GM18519 (cell line): Measurements from ENCODE around the gene PTPRR.

Source experiments
- ATAC-seq: cut with Tn5 transposase; IDR thresholded peaks from one replicate; pipeline ENCODE4 v1.9.1; 2021; ENCODE audit warnings: mild to moderate bottlenecking, moderate library complexity; ENCODE audit not compliant: unreplicated experiment, low FRiP score

PTPRR gene

DNA sequence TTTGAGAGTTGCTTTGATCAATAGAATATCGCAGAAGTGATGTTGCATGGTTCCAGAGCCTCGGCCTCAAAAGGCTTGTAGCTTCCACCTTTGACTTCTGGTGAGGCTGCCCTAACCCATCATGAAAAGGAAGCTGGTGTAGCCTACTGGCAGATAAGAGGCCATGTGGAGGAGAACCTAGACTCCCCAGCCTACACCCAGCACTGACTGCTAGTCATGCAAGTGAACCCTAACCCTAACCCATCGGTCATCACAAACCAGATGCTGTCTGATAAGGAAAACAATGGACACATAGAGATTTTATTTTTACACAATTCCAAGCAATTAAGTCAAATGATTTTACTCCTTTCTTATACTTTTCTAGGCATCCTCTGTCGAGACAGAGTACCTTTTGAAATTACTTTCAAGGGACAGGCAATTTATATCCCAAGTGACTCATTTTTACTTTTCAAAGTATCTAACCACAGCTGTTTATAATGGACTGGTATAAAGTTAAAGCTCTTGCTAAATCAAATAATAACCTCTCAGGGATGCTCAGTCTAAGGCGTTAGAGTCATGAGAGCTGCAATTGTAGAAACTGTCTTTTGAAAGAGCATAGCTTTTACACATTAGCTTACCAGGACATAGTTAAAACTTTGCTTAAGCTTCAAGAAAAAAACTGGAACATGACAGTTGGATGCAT, 300.9 kb downstream of the PTPRR start:
- no peak for ATAC-seq

- ATAC-seq, result no peak
Measured at GRCh38 chr12:70618371-70618770, 302.2 kb downstream of the PTPRR start.

- no peak for ATAC-seq
Measured at GRCh38 chr12:70617450-70617849, 303.1 kb downstream of the PTPRR start.

DNA sequence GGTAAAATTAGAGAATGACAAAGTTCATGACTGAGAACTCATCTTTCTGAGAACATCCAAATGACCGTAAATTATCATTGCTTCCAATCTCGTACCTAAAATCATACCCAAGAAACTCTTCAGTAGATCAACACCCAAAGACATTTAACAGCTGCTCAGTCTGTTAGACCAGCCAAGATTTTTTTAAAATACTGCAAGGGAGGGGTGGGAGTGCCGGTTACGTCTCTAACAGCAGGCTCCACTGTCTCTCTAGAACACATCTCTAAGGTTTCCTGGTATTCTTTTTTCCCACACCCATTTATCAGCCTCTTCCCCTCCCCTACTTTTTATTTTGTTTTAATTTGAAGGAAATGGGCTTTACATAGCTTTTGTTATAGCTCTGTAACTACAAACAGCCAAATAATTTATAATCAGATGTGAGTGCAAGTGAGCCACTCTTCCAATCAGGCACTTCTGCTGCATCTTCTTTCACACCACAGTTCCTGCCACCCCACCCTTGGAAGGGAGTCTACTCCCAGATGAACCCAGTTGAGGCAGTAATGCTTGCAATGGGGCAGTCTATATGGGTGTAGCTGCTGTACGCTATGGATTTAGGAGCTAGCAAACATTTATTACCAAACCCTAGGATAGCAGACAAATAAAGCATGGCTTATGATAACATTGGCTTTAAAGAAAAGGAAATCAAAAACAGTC, 305.2 kb downstream of the PTPRR start:
- no peak for ATAC-seq

- ATAC-seq, result no peak
Measured at GRCh38 chr12:70609739-70610491, 310.6 kb downstream of the PTPRR start.

DNA sequence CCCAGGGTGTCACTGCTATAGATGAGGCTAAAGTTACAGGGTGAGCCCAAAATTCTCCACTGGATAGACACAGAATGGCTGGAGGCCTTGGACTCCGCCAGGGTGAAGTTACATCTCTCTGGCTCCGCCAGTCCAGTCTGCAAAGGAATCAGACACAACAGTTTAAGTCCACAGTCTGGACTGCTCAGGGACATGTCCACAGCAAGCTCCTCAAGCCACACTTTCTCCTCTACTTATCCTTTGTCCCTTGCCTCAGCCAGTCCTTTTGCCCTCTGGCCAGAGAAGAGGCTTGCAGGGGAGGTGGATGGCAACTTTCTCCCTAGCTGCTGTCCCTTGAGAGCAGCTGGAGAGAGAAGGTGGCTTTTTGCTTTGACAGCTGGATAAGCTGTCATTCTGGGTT, 311.3 kb downstream of the PTPRR start:
- ATAC-seq, result no peak

DNA sequence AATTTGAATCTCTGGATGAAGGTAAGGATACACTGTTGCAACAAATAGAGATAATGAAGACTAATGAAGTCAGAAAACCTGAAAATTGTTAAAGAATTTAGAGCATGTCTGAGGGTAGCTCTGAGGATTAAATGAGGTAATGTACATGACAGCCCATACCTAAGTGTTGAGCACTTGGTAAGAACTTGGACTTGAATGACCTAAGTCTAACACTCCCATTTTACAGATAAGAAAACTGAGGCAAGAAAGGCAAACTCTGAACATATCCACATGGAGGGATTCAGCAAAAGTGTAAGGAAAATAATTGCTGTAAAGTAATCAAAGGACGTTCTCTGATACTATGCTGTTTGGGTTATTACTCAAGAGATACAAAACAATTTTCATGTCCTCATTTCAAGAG, 312.4 kb downstream of the PTPRR start:
- ATAC-seq, result no peak

- ATAC-seq, result no peak
Measured at GRCh38 chr12:70607107-70607506, 313.4 kb downstream of the PTPRR start.

DNA sequence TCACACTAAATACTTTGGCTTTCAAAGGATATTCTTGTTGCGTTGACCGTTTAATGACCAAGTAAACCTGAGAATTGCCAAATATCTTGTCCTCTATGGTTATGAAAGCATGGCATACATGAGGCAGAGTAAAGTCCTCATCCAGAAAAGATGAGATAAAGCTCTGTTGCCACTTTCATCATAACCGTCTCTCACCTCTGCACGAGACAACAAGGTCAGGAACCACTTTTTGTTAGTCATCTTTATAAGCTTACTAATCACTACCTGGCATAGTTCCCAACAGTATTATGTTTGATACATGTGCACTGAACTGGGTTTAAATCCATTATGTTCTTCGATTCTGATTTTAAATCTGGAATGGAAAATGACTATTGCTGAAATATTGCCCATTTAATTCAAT, 314.6 kb downstream of the PTPRR start:
- no peak for ATAC-seq

DNA sequence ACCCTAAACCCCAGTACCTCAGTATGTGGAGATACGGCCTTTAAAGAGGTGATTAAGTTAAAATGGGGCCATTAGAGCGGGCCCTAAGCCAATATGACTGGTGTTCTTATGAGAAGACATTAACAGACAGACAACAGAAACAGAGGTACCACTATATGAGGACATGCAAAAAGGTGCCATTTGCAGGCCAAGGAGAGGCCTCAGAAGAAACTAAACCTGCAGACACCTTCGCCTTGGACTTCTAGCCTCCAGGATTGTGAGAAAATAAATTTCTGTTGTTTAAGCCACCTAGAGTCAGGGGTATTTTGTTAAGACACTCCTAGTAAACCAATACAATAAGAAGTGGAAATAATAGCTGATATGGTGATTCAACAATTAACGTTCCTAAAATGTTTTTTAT, 315.9 kb downstream of the PTPRR start:
- ATAC-seq, result no peak

GRCh38 chr12:70603044-70603443, 317.5 kb downstream of the PTPRR start:
- no peak for ATAC-seq

DNA sequence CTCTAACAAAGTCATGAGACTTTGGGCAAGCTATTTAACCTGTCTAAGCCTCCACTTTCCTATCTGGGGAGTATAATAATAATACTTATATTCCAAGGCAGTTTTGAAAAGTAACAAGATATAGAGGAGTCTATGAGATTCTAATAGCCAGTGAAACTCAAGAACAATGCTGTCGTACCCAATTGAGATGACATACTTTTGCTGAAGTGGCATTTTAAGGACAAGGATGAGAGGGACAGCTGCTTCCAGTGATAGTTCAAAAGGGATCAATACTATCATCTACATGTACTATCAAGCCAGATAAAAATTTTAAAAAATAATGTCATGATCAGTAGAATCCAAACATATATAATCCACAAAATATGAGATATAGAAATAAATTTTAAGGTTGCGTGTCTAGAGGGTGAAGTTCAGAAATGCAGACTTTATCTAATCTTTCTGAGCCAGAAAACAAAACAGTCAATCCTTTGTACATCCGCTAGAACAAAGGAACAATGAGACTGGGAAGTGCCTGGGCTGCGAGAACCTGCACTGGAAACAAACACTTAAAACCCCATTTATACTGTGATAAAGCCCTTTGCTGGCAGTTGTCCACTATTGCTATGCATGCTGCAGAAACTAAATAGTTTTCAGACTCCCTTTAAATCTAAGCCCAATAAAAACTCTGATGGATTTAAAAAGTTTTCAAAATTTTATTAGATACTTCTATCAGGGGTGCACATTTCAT, 321.9 kb downstream of the PTPRR start:
- no peak for ATAC-seq

- ATAC-seq, result no peak
Measured at GRCh38 chr12:70592664-70593063, 327.9 kb downstream of the PTPRR start.

DNA sequence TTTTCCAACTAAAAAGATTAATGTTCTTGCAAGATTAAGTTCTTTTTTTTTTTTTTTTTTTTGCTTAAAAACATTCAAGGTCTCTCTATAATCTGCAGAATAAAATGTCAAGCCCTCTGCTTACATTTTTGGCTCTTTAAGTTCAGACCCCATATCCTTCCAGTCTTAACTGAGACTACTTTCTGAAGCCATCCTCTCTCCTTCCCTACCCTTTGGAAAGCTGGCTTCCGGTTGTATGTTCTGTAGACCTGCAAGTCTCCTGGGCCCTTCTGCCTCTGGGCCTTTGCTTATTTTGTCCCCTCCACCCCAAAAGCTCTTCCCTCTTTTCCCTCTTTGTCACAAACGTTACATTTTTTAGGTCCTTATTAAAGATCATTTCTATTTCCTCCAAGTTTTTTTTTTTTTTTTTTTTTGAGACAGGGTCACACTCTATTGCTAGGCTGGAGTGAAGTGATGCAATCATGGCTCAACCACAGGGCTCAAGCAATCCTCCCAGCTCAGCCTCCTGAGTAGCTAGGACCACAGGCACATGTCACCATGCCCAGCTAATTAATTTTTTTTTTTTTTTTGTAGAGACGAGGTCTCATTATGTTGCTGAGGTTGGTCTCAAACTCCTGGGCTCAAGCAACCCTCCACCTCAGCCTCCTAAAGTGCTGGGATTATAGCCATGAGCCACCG, 329.9 kb downstream of the PTPRR start:
- ATAC-seq, result no peak

DNA sequence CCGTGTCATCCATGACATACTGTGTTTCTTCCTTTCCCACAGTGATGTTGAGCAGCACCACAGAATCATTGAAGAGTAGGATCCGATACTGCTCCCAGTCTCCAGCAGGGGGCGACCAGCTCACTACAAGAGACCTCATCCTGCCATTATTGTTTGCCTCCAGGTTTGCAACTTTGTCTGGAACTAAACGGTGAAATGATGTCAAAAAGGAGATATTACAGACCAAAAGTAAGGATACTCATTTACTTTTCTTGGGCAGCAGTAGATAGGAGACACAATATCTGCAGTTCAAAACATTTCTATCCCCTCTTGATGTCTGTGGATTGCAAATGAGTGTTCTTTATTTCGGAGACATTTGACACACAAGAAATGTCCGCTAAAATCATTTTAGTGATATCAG, 330.5 kb downstream of the PTPRR start:
- peak; percentile 90 for ATAC-seq
